Activated naive CD8-positive, alpha-beta T cell treated with anti-CD3 and anti-CD28 coated beads, Interleukin-2, amount 50 U/mL, for 16 hours (primary cell): ENCODE data around the gene RNF169.
"Not testable (repeated sequence)": the region's sequence is repeated elsewhere in the genome, so short reads cannot be mapped to it uniquely, and the experiment has no call there.

Experiments
- DNase-seq: peaks from one replicate; pipeline ENCODE4 v3.0.0-alpha.2; 2020; ENCODE audit warnings: low read depth, low spot score

RNF169 gene

GRCh38 chr11:74820763-74821162 lies 72.1 kb downstream of the RNF169 start:
- DNase-seq, result no peak

GRCh38 chr11:74822170-74822569 lies 73.5 kb downstream of the RNF169 start:
- no peak for DNase-seq

- DNase-seq, result no peak
These were observed 75.8 kb downstream of the RNF169 start for GRCh38 chr11:74824285-74824982.

- DNase-seq, result not testable (repeated sequence)
These were observed 76.9 kb downstream of the RNF169 start for GRCh38 chr11:74825596-74825995.

- DNase-seq, result no peak
These were observed 78.3 kb downstream of the RNF169 start for GRCh38 chr11:74826901-74827300.

- DNase-seq, result no peak
These were observed 88.5 kb downstream of the RNF169 start for GRCh38 chr11:74837191-74837590.

- DNase-seq, result no peak
These were observed 89.5 kb downstream of the RNF169 start for GRCh38 chr11:74838188-74838587.

- no peak for DNase-seq
These were observed 90.8 kb downstream of the RNF169 start for GRCh38 chr11:74839446-74839845.

- DNase-seq, result no peak
These were observed 91.3 kb downstream of the RNF169 start for GRCh38 chr11:74839971-74840370.

GRCh38 chr11:74840486-74840885 lies 91.8 kb downstream of the RNF169 start:
- DNase-seq, result no peak

- no peak for DNase-seq
These were observed 94.3 kb downstream of the RNF169 start for GRCh38 chr11:74842967-74843366.

- DNase-seq, result no peak
These were observed 95.4 kb downstream of the RNF169 start for GRCh38 chr11:74844072-74844471.

GRCh38 chr11:74844865-74845264 lies 96.2 kb downstream of the RNF169 start:
- DNase-seq, result no peak

- no peak for DNase-seq
These were observed 97.4 kb downstream of the RNF169 start for GRCh38 chr11:74845978-74846517.

GRCh38 chr11:74846770-74847169 lies 98.1 kb downstream of the RNF169 start:
- no peak for DNase-seq

- DNase-seq, result no peak
These were observed 98.7 kb downstream of the RNF169 start for GRCh38 chr11:74847395-74847794.

- no peak for DNase-seq
These were observed 99.2 kb downstream of the RNF169 start for GRCh38 chr11:74847895-74848294.

- DNase-seq, result no peak
These were observed 101.1 kb downstream of the RNF169 start for GRCh38 chr11:74849525-74850391.

GRCh38 chr11:74853223-74853622 lies 104.6 kb downstream of the RNF169 start:
- DNase-seq, result no peak

- no peak for DNase-seq
These were observed 112.1 kb downstream of the RNF169 start for GRCh38 chr11:74860743-74861142.

GRCh38 chr11:74863410-74863809 lies 114.8 kb downstream of the RNF169 start:
- DNase-seq, result no peak

GRCh38 chr11:74866557-74866956 lies 117.9 kb downstream of the RNF169 start:
- DNase-seq, result no peak

- no peak for DNase-seq
These were observed 121.8 kb downstream of the RNF169 start for GRCh38 chr11:74870485-74870884.
